ENCODE measurements around the gene ZFYVE19.

Gene ZFYVE19, protein sequence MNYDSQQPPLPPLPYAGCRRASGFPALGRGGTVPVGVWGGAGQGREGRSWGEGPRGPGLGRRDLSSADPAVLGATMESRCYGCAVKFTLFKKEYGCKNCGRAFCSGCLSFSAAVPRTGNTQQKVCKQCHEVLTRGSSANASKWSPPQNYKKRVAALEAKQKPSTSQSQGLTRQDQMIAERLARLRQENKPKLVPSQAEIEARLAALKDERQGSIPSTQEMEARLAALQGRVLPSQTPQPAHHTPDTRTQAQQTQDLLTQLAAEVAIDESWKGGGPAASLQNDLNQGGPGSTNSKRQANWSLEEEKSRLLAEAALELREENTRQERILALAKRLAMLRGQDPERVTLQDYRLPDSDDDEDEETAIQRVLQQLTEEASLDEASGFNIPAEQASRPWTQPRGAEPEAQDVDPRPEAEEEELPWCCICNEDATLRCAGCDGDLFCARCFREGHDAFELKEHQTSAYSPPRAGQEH
- total RNA-seq, result 6.4 to 30.0 (median 17.0) reads per million in 17 experiments

DNA sequence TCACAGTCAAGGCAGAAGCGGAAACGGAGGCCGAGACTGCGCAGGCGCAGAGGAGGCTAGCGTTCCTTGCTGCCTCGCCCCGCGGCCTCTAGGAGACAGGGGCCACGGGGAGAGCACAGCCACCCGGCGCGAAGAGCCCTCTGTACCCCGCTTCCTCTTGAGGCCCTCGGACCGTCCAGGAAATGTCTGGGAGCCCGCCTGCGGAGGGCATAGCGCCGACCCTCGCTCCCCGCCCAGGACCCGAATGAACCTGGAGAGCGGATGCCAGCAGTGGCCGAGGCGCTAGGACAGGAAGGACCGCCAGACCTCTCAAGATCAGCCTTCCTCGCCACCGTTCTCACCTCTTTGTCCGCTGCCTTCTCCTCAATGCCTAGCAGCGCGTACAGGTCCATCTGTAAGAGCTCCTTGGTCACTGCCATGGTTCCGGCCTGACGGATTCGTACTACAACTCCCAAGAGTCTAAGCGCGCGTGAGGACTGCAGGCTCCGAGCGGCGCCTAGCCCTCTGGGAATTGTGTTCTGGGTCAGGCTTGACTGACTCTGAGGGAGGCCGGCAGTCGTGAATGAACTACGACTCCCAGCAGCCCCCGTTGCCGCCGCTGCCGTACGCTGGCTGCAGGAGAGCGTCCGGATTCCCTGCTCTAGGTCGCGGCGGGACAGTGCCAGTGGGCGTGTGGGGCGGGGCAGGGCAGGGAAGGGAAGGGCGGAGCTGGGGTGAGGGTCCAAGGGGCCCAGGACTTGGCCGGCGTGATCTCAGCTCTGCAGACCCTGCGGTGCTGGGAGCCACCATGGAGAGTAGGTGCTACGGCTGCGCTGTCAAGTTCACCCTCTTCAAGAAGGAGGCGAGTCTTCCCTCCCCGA is at the start of gene ZFYVE19, which contains the start of gene DNAJC17:
Gene ZFYVE19 (plus strand): TSS at position 62 of the 860 bp plus-strand sequence. CDS start 501 bp downstream, at position 563.
Gene DNAJC17 (minus strand): TSS at position 446 of the 860 bp plus-strand sequence. CDS start 27 bp downstream, at position 419.
- peak; percentile 98 to 99 (median 98) for DNase-seq

DNA sequence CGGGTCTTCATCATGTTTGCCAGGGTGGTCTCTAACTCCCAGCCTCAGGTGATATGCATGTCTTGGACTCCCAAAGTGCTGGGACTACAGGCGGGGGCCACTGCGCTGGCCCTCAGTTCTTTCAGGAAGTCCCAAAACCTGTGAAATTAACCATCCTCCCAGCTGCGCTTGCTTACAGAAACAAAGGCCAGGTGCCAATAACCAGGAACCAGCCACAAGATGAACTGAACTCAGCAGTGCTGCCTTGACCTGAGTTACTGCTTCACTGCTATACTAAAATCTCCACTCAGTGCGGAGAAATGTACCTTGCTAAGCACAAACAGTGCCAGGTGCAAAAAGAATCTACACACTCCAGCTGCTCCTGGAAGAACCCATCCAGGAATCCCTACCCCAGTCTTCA is 46.9 kb upstream of the ZFYVE19 start:
- DNase-seq, result no peak

DNA sequence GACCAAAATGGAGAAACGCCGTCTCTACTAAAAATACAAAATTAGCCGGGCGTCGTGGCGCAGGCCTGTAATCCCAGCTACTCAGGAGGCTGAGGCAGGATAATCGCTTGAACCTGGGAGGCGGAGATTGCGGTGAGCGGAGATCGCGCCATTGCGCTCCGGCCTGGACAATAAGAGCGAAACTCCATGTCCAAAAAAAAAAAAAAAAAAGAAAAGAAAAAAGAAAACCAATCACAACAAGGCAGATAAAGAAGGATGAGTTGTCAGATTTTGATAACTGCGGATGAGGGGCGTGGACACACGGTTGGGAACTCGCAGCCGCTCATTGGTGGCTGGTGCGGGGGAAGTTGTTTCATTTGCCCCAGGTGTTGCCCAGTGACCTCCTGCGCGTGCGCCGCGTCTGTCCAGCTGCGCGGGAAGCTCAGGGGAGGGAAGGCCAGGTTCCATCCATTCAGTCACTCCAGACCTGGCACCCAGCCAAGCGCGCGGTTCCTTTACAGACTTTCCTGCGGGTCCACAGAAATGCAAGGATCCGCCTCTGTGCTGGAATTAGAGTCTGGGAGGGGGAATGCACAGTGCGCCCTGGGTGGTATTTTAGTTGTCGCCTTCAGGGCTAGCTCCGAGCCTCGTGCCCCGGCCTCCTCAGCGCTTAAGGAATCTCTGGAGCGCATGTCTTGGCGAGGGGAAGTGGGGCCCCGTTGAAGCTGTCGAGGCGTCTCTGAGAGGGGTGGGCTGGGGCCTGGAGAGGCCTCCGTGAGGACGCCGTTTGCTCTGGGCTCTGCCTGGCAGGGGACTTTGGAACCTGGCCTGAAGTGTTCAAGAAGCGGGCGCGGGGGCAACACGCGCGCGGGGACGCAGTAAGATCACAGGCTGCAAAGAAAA is 43.7 kb upstream of the ZFYVE19 start:
- peak; percentile 36 to 66 (median 49) for DNase-seq

DNA sequence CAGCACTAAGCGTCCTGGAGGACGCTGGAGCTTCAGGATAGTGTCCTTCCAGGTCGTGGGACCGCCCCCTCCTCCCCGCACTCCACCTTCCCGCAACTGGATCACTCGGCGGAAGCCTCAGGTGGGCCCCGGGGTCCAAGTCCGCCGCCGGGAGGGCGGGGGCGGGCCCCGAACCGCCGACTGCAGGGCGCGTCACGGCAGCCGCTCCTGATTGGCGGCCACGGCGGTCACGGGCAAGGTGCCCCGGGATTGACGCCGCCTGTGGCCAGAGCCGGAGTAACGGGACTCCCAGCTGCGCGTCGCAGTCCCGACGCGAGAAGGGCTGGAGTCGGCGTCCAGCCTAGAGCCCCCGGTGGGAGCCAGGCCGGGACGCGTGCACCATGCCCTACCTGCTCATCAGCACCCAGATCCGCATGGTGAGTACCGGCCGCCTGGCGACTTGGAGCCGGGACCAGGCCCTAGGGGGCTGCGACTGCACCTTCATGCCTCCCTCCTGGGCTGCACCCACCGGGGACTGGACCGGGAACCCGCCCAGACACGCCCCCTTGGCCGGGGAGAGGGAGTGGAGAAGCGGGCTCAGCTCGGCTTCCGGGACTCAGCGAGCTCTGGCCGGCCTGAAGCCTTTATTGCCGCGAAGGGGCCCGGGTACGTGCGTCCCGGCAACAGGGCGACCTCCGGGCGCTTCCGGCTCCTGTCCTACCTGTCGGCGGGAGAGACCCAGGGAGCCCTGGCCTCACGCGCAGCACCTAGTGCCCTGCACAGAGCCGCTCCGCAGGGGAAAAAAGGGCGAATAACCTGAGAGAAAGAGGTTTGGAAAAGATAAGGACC is 42.9 kb upstream of the ZFYVE19 start, which contains the start of gene GCHFR:
Gene GCHFR (plus strand): TSS at position 268 of the 828 bp plus-strand sequence. CDS start 113 bp downstream, at position 381.
- DNase-seq, result peak; percentile 74 to 90 (median 82)

DNA sequence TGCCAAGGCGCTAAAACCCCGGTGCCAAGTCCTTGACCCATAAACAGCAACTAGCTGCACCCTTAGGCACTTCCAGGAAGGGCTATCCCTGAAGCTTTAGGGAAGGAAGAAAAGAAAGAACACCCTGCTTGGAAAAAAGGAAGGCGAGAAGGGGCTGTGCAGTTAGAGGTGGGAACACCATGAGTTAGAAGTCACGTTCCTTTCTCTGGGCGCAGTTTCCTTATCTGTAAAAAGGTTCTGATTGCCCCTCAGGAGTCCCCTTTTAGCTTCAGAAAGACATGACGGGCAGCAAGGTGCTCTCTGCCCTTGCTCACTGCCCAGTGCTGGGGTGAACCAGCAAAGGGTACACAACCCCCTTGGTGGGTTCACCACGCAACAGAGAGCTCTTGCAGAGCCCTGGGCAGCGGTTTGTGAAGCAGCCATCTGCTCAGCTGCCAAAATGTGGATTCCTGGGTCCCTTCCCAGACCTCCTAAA is 42.2 kb upstream of the ZFYVE19 start:
- peak; percentile 24 to 39 (median 28) for DNase-seq

DNA sequence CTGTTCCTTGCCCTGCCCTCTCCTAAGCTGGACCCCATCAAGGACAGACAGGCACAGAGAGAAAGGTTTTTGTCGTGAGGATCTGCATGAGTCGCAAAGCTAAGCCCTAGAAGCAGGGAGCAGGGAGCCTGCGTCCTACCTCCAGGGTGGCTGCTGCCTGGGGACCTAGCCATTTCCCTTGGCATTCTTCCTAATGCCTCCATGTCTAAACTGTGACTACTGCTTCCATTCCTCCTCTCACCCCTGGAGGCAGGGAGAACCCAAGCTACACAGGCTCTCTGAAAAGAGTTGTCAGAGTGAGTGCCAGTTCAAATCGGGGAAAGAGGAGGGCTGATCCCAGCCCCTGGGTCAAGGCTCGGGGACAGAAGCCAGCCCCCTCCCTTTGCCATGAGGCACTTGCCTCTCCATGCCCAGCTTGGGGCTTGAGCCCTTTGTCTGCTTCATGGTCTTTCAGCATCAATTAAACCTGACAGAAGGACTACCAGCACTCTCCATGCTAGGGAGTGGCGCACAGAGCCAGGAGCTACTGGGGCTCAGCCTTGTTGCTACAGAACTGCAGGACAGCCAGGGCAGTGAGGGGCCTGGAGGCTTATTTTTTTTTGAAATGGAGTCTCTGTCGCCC is 40.6 kb upstream of the ZFYVE19 start:
- no peak for DNase-seq

DNA sequence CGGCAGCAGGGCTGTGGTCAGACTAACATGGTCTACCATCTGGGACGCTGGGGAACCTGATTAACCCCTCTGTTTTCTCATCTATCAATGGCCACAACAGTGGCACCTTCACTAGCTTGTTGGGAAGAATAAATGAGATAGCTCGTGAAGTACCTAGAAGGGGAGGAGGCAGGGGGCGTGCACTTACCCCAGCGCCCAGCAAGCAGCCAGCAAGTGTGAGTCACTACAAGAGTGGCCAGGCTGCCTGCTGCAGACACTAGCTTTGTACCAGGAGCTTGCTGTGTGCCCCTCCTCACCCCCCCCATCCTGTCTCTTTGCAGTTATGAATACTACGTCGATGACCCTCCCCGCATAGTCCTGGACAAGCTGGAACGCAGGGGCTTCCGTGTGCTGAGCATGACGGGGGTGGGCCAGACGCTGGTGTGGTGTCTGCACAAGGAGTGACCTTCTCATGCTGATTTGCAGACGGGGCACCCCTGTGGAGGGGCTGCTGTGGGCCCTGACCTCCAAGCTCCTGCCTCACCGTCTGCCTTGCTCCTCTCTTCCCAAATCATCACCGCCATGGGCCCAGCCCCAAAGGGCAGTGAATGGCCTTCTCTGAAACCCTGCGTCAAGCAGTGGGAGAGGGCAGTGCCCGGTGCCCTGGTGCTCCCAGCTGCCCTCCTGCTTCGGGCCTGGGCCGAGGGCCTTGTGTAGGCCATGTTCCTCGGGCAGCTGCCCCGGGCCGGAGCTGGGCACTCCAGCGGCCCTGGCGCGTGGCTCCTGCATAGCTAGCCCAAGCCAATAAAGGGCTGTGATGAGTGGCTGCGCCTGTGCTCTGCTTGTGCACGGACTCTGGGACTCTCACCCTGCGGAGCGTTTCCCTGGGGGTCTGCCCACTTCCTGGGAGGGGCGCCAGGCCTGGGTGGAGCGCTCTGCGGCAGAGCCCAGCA is 39.7 kb upstream of the ZFYVE19 start:
- DNase-seq, result no peak

DNA sequence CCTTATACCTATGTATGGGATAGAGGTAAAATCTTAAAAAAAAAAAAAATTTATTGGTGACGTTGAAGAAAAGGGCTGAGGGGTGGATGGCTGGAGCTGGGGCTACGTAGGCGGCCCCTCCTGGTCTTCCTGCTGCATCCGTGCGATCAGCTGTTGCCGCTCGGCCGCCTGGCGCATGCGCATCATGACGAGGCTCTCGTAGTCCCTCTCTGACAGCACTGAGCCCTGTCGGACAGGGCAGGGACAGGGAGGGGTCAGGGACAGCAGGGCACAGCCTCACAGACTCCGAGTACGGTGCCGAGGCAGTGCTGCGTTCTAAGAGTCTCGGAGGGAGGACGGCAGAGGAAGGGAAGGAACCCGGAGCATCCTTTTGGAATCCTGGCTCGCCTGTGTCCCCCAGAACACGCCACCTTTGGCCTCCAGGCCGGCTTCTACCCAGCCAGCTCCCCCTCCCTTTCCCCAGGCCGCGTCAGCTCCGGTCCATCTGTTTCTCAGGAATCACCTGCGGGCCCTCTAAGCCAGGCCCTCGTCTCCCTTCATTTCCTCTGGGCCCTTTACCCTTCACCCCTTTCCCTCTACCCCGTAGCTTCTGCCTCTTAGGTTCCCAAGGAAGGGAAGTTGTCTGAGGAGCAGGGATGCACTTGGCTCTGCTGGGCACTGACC is 38.9 kb upstream of the ZFYVE19 start:
- no peak for DNase-seq

DNA sequence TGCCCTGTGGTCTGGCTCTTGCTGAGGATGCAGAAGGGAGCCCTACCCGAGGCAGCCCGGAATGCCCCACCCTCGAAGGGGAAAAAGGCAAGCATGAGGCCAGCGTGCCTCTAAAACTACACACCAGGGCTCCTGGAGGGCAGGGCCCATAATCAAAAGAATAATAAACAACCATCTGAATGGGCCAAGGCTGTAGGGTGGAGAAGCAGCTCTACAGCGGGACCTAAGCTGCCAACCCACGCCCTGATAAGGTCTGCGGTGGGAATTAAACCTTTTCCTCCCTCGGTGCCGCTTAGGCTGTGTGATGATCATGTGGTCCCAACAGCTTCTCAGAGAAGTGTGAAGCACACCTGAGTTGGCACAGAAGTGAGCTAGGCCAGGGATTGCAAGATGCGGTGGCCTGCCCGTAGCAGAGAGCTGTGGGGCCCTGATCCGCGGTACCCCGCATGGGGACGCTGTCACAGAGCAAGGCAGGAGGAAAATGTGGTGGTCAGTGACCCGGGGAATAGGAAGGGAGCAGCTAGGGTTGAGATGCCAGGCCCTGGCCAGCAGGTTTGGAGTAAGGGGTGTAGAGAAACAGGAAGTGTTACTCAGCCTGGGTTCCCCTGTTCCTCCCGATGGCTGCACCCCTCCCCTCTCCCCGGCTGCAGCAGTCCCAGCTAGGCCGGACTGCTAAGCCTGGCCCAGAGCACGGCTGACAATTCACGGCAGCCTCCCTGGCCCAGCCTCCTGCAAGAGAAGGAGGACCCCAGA is 38.2 kb upstream of the ZFYVE19 start:
- DNase-seq, result peak in 2 of 4 experiments; percentile 39

DNA sequence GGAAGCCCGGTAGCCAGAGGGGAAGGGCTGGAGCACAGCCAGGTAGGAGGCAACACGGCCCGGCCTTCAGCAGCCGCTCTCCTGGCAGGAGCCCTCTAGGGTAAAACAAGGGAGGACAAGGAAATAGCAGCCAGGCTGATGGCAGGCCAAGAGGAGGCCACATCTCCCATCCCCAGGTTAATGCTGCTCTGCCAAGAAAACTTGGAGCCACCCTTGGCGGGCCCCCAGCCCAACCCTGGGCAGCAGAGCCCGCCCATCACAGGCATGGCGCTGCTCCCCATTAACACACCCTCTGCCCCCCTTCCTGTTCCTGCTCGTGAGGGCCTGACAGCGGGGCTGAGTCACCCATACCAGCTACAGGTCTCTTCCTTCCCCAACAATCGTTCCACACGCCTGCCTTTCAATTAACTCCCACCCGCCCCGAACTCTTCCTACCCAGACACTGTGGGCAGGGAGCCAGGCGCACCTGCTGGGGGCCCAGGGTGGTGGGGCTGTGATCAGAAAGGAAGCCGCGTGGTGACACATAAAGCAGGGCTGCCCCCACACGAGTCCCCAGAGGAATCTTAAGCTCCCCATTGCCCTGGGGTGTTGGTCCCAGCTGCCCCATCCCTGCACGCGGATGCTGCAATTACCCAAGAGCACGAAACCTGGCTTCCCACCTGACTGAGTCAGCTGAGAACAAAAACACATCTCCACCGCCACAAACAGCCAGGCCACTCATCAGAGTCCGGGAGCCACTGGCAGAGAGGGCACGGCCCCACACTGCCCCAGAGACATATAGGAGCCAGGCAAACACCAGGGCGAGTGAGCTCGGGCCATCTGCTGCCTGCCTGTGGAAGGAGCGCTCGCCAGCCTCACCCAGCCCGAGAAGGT is 37.4 kb upstream of the ZFYVE19 start, which contains the start of gene C15orf62:
Gene C15orf62 (plus strand): TSS at position 707 of the 873 bp plus-strand sequence. CDS start 516 bp downstream, outside the sequence.
- peak; percentile 53 to 73 (median 64) for DNase-seq

DNA sequence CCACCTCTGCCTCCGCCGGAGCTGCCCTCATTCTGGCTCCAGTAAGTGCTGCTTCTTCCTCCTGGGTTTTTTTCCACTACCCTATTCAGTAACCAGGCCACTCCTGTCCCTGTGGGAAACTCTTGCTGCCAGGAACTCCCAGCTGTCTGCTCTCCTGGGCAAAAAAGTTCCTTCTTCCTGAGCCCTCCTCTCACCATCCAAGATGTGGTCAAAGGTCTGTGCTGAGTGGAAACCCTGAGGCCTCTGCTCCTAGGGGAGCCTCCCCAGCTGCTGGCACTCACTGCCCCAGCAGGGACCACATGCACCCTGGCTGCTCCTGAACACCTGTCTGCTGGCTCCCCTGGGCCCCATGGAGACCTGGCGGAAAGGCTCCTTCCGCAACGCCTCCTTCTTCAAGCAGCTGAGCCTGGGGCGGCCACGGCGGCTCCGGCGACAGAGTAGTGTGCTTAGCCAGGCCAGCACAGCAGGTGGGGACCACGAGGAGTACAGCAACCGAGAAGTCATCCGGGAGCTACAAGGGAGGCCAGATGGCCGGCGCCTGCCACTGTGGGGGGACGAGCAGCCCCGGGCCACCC is 36.7 kb upstream of the ZFYVE19 start:
- DNase-seq, result peak in 3 of 4 experiments; percentile 26 to 52 (median 38)

DNA sequence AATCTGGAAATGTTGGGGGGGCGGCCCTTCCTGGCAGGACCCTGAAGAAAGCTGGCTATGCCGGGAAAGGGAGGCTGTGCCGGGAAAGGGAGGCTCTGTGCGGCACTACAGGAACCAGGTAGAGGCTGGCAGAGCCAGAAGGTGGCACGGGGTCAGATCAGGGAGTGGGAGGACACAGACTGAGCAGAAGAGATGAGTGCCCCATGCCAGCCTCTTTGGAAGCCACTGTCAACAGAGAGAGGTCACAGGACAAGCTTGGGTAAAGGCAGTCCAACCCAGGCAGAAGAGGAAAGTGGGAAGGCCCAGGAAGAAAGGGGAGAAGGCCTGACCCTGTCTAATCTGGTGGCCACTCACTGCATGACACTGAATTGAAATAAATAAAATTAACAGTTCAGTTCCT is 35.6 kb upstream of the ZFYVE19 start:
- no peak for DNase-seq

DNA sequence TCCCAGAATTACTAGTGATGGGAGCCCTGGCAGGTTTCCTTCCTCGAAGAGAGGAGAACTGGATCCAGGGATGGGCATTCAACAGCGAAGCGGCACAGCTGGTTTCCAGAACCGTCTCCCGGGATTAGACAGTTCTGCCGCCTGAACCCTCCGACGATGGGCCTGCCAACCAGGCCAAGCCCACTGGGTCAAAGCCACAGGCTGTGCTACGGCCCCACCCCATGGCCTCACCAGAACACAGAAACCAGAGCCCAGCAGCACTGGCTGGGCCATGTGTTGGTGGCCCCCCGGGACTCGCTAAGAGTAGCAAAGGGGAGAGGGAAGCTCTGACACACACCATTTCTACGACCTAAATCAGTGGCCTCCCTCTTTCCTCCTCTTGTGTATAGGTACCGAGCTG is 34.9 kb upstream of the ZFYVE19 start:
- no peak for DNase-seq

DNA sequence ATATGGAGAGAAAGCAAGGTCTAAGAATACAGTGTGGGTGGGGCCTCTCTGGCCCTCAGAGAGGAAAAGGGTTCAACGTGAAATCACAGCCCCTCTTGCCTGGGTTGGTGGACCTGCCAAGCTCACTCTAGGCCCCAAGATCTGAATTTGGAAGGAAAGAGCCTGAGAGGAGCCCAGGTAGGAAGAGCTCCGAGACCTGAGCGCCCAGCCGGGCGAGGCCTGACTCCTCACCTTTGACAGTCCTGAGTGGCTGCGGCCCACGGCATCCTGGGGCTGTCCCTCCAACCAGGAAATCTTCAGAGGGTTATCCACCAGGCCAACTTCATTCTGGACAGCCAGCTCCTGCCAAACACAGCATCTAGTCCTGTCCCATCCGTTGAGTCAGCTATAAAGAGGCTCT is 33.4 kb upstream of the ZFYVE19 start:
- DNase-seq, result no peak

DNA sequence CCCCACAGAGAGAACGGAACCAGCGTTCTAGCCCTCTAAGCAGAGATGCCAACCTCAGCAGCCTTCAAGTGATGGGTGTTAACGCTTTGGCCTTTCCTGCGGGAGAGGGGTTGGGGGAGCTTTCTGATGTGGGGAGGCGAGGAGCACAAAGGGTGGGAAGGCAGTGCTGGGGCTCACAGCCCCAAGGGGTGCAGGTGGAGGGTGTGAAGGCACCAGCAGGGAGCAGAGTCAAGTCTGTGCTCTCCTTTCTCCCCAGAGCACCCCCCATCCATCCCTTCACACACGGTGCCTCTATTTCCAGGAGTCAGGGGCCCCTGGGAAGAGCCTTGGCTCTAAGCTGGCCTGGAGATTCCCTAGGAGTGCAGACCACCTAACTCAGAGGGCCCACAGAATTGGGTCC is 33.0 kb upstream of the ZFYVE19 start:
- DNase-seq, result no peak

DNA sequence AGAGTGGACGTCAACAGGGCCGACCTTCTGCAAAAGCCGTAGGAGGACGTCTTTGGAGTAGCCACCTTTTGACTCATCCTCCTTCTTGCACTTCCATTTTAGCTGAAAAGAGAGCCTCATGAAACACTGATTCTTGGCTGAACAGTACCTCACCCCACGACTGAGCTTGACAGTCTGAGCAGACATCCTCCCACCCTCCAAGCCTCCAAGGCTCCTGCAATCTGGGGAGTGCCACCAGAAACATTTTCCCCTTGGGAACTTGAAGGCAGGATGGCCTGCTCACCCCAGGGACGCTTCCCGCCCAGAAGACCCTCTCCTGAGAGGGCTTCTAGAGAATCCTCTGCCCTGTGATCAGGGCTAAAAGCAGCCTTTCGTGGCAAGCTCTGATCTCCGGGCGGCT is 31.9 kb upstream of the ZFYVE19 start:
- DNase-seq, result no peak

All from suppressor macrophage (primary cell).